Stimulated activated CD8-positive, alpha-beta memory T cell treated with anti-CD3 and anti-CD28 coated beads, Interleukin-15, amount 100 ng/mL, for 24 hours (primary cell): ENCODE results near the gene POTEG.
"Not testable (repeated sequence)": the region's sequence is repeated elsewhere in the genome, so short reads cannot be mapped to it uniquely, and the experiment has no call there.

Source experiments
- DNase-seq: peaks from one replicate; pipeline ENCODE4 v3.0.0-alpha.2; 2020; ENCODE audit warnings: low read depth

The POTEG gene

DNA sequence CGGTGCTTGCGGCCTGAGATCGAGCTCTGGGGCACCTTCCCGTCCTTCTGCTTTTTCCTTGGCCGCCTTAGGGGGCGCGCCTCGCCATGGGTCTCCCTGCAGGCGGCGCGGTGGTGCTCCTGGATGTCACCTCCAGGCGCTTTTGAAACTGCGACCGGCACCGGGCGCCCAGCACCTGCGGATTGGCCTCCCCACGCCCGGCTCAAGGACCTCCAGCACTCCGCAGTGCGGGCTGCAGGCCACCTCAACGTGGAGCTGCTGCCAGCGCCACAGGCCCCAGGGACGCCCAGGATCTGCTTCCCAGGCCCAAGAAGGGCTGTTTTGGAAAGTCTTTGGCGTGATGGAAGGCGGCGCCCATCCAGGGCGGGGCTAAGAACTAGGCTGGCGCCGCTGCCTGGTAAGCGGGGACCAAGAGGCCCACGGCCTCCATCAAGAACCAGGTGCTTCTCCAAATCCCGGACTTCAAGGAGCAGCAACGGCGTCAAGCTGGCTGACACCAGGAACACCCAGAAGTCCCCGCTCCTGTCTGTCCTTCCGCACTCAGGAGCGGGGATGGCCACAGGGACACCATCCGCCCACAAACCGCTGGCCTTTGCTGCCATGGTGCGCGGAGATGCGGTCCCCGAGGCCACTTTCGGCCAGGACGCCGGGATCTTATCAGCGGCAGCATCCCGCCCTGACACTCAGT, 61.2 kb downstream of the POTEG start:
- DNase-seq = not testable (repeated sequence)

DNA sequence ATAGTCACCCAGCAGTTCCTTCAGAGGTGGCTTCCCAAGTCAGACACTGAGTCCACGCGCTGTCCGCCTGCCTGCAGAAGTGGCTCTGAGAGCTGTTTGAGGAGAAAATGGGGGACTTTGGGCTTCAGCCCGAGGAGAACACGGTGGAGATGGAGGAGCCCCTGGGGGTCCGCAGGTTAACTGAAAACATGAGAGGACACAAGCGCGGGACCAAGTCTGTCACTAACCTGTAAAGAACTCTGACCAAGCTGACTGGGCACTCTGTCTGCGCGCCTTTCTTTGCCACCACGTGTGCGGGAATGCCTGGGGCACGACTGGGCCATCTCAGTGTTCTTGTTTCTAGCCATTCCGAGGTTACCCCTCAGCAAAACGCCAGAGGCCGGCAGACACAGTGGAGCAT, 62.4 kb downstream of the POTEG start:
- not testable (repeated sequence) for DNase-seq

DNA sequence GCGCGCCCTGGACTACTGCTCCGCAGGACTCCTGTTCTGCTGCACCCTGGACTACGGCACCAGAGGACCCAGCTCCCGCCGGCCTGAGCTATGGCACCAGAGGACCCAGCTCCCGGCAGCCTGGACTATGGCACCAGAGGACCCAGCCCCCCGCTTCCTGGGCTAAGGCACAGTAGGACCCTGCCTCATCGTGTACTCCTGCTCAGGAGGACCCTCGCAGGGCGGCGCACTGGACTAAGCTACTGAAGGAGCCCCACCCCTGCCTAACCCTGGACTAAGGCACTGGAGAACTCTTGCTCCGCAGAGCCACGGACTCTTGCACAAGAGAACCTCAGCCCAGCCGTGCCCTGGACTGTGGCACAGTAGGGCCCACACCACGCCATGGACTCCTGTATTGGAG, 71.3 kb downstream of the POTEG start:
- not testable (repeated sequence) for DNase-seq

DNA sequence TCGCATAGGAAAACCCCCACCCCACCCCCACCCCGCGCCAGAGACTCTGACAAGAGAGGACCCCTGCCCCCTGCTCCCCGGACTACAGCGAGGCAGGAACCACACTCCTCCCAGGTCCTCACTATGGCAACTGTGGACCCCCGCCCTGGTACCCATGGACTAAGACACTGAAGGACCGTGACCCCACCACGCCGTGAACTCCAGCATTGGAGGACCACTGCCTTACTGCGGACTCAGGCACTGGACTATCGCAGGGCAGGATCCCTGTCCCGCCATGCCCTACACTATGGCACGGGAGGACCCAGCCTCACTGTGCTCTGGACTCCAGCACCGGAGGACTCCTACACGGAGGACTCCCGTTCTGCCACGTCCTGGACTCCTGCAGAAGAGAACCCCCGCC, 71.8 kb downstream of the POTEG start:
- not testable (repeated sequence) for DNase-seq

DNA sequence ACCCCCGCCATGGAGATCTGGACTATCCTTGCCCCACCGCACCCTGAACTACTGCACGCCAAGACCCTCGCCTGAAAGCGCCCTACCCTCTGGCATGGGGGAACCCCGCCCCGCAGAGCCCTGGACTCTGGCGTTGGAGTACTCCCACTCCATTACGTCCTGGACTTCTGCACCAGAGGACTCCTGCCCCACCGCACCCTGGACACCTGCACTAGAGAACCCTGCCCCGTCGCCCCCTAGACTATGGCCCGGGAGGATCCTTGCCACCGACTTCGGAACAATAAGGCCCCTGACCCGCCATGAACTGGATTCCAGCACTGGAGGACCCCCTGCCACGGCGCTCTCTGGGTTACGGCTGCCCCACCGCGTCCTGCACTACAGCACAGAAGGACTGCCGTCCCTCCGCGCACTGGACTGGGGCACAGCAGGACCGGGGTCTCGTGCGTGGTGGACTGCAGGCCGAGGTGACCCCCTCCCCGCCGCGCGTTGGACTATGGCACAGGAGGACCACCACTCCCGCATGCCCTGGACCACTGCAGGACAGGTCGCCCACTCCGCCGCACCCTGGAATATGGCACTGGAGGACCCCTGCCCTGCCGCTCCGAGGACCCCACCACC, 72.4 kb downstream of the POTEG start:
- not testable (repeated sequence) for DNase-seq

DNA sequence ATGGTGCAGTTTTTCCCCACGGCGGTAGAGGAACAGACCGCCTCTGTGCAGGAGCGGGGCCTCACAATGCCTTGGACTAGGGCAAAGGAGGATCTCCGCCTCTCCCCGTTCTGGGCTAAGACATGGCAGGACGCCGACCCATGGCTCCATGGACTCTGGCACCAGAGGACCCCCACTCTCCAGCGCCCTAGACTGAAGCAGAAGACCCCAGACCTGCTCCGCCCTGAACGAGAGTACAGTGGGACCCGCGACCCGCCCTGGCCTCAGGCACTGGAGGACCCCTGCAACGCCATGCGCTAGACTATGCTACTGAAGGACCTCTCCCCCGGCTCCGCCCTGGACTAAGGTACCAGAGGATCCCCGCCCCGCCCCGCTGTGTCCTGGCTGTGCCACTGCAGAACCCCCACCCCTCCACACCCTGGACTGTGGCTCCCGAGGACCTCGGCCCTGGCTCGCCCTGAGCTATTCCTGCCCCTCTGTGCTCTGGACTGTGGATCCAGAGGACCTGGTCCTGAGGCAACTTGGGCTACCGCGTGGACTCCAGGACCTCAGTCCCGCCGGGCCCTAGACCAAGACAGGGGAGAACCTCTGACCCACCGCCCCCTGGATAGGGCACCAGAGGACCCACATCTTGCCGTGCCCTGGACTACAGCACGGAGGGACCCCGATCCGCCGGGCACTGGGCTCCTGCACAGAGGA, 73.1 kb downstream of the POTEG start:
- not testable (repeated sequence) for DNase-seq
